ENCODE results near the gene TAGLN.
"Not testable (repeated sequence)": the region's sequence is repeated elsewhere in the genome, so short reads cannot be mapped to it uniquely, and the experiment has no call there.

The TAGLN gene

GRCh38 chr11:117181586-117182550, 17.3 kb upstream of the TAGLN start:
- FAIRE-seq (no peak), DNase-seq (ENCODE audit: insufficient read length) (no peak)
- TF ChIP-seq POLR2AphosphoS5 (IDR thresholded peaks at IDR 0.05; ENCODE audit: low read depth, low read length) (no peak), POLR2A (IDR thresholded peaks at IDR 0.05; ENCODE audit: low read depth, low read length) (no peak), TAF1 (IDR thresholded peaks at IDR 0.05; ENCODE audit: borderline replicate concordance, low read depth, low read length) (no peak)

GRCh38 chr11:117182551-117182935, 16.6 kb upstream of the TAGLN start:
- no peak for DNase-seq (ENCODE audit: insufficient read length)
- FAIRE-seq, result no peak
- no peak for TF ChIP-seq POLR2A (IDR thresholded peaks at IDR 0.05; ENCODE audit: low read depth, low read length)
- no peak for TF ChIP-seq POLR2AphosphoS5 (IDR thresholded peaks at IDR 0.05; ENCODE audit: low read depth, low read length)
- TF ChIP-seq TAF1 (IDR thresholded peaks at IDR 0.05; ENCODE audit: borderline replicate concordance, low read depth, low read length), result no peak

- not testable (repeated sequence) for DNase-seq (ENCODE audit: insufficient read length); FAIRE-seq
Measured at GRCh38 chr11:117183178-117183577, 16.0 kb upstream of the TAGLN start.

- TF ChIP-seq TAF1 (IDR thresholded peaks at IDR 0.05; ENCODE audit: borderline replicate concordance, low read depth, low read length) (no peak), POLR2A (IDR thresholded peaks at IDR 0.05; ENCODE audit: low read depth, low read length) (no peak), POLR2AphosphoS5 (IDR thresholded peaks at IDR 0.05; ENCODE audit: low read depth, low read length) (no peak)
- no peak for FAIRE-seq
- no peak for DNase-seq (ENCODE audit: insufficient read length)
Measured at GRCh38 chr11:117183724-117184349, 15.3 kb upstream of the TAGLN start.

- TF ChIP-seq TAF1 (IDR thresholded peaks at IDR 0.05; ENCODE audit: borderline replicate concordance, low read depth, low read length), result no peak
- TF ChIP-seq POLR2A (IDR thresholded peaks at IDR 0.05; ENCODE audit: low read depth, low read length), result no peak
- no peak for TF ChIP-seq POLR2AphosphoS5 (IDR thresholded peaks at IDR 0.05; ENCODE audit: low read depth, low read length)
- DNase-seq (ENCODE audit: insufficient read length) (no peak), FAIRE-seq (peak; percentile 78)
Measured at GRCh38 chr11:117185736-117186430, 13.3 kb upstream of the TAGLN start.

- FAIRE-seq (no peak), DNase-seq (ENCODE audit: insufficient read length) (no peak)
- TF ChIP-seq TAF1 (IDR thresholded peaks at IDR 0.05; ENCODE audit: borderline replicate concordance, low read depth, low read length), result no peak
- no peak for TF ChIP-seq POLR2A (IDR thresholded peaks at IDR 0.05; ENCODE audit: low read depth, low read length)
Measured at GRCh38 chr11:117186431-117186761, 12.8 kb upstream of the TAGLN start.

GRCh38 chr11:117187007-117187406, 12.2 kb upstream of the TAGLN start:
- TF ChIP-seq POLR2AphosphoS5 (IDR thresholded peaks at IDR 0.05; ENCODE audit: low read depth, low read length), result no peak
- TF ChIP-seq TAF1 (IDR thresholded peaks at IDR 0.05; ENCODE audit: borderline replicate concordance, low read depth, low read length), result no peak
- TF ChIP-seq POLR2A (IDR thresholded peaks at IDR 0.05; ENCODE audit: low read depth, low read length), result no peak
- no peak for DNase-seq (ENCODE audit: insufficient read length)
- no peak for FAIRE-seq

GRCh38 chr11:117187428-117187798, 11.8 kb upstream of the TAGLN start:
- no peak for FAIRE-seq
- DNase-seq (ENCODE audit: insufficient read length), result no peak
- TF ChIP-seq TAF1 (IDR thresholded peaks at IDR 0.05; ENCODE audit: borderline replicate concordance, low read depth, low read length), result no peak
- no peak for TF ChIP-seq POLR2AphosphoS5 (IDR thresholded peaks at IDR 0.05; ENCODE audit: low read depth, low read length)
- TF ChIP-seq POLR2A (IDR thresholded peaks at IDR 0.05; ENCODE audit: low read depth, low read length), result no peak

- DNase-seq (ENCODE audit: insufficient read length) (no peak), FAIRE-seq (no peak)
Measured at GRCh38 chr11:117187799-117188481, 11.2 kb upstream of the TAGLN start.

GRCh38 chr11:117188620-117189081, 10.5 kb upstream of the TAGLN start:
- DNase-seq (ENCODE audit: insufficient read length) (no peak), FAIRE-seq (no peak)
- TF ChIP-seq TAF1 (IDR thresholded peaks at IDR 0.05; ENCODE audit: borderline replicate concordance, low read depth, low read length) (no peak), POLR2A (IDR thresholded peaks at IDR 0.05; ENCODE audit: low read depth, low read length) (no peak), POLR2AphosphoS5 (IDR thresholded peaks at IDR 0.05; ENCODE audit: low read depth, low read length) (no peak)

More at GRCh38 chr11:117187799-117188481, 11.2 kb upstream of the TAGLN start:
- TF ChIP-seq TAF1 (IDR thresholded peaks at IDR 0.05; ENCODE audit: borderline replicate concordance, low read depth, low read length), result no peak
- TF ChIP-seq POLR2A (IDR thresholded peaks at IDR 0.05; ENCODE audit: low read depth, low read length), result no peak
- no peak for TF ChIP-seq POLR2AphosphoS5 (IDR thresholded peaks at IDR 0.05; ENCODE audit: low read depth, low read length)

All from GM12892 (cell line).